Mammary epithelial cell (primary cell): Measurements from ENCODE around the gene COX6B2.

ENCODE experiments used
- CTCF ChIP-seq, 2 donors: IDR thresholded peaks in 1 of 2; conservative IDR thresholded peaks in 1 of 2; 2 replicates each; pipeline ENCODE4 v1.5.1; 2011 to 2012; ENCODE audit warnings: inconsistent platforms in 2 of 2, low read length in 2 of 2, mild to moderate bottlenecking in 2 of 2, control low read depth in 1 of 2, low read depth in 1 of 2; ENCODE audit not compliant: insufficient read depth in 1 of 2; ENCODE audit errors: extremely low read depth in 1 of 2
- EZH2 ChIP-seq: IDR thresholded peaks from 2 replicates; pipeline ENCODE4 v1.6.1; 2012; ENCODE audit warnings: low read length, inconsistent platforms, borderline replicate concordance

GRCh38 chr19:55303477-55303876 is 51.0 kb downstream of the COX6B2 start:
- TF ChIP-seq EZH2 (no peak), CTCF (conservative IDR thresholded peaks at IDR 0.05 in 1 of 2, IDR thresholded peaks at IDR 0.05 in 1 of 2; ENCODE audit: extremely low read depth in 1 of 2, insufficient read depth in 1 of 2, low read depth in 1 of 2, low read length in 2 of 2) (no peak)
